NT2/D1 (cell line): ENCODE data around the gene POLR2A.

ENCODE experiments used
- SUZ12 ChIP-seq: IDR thresholded peaks from 2 replicates; pipeline ENCODE4 v1.6.1; 2011; ENCODE audit not compliant: insufficient read length, insufficient read depth; ENCODE audit errors: extremely low read depth
- YY1 ChIP-seq: IDR thresholded peaks from 2 replicates; pipeline ENCODE4 v1.6.1; 2011; ENCODE audit not compliant: insufficient read length, insufficient read depth
- ZNF274 ChIP-seq: IDR thresholded peaks from 2 replicates; pipeline ENCODE4 v1.6.1; 2011; ENCODE audit warnings: mild to moderate bottlenecking, low read depth, low read length

DNA sequence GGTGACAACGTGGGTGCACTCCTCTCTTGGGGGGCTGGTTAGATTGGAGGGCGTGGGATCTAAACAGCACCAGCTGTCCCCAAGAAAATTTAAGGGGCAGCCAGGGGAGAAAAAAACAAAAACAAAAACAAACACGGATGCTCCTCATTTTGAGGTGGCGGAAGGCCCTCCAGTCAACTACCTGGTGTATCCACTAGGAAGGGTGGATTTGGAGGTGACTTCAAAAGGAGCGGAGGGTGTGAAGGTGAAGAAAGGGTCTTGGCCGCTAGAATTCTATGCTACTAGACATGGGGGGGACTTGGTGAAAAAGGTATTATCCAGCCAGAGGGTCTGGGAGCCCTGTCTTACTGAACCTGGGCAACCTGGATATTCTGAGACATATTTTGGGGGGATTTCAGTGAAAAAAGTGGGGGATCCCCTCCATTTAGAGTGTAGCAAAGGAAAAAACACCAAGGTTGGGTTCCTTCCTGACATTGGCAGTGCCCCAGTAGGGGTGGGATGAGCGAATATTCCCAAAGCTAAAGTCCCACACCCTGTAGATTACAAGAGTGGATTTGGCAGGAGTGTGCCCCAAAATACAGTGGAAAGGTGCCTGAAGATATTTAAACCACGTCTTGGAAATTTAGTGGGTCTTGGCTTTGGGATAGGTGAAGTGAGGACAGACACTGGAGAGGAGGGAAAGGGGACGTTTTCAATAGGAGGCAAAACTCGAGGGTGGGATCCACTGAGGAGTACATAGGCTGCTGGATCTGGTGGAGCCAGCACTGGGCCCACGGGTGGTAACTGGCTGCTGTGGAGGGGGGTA lies 45.3 kb upstream of the POLR2A start:
- no peak for TF ChIP-seq ZNF274
- no peak for TF ChIP-seq SUZ12
- no peak for TF ChIP-seq YY1
